ENCODE results near the gene JCHAIN. TPM values are rescaled to one million over a fixed set of nuclear protein-coding genes. Genes with fewer than 3 reads are reported as not detected.

JCHAIN gene
- total and polyA plus RNA-seq, 9 of the 15 experiments (the other 6 are each of a cell fraction or from before 2014, with no cell fraction given) = 0.04 to 0.68 (median 0.26) TPM; not detected in 5

GRCh38 chr4:70704931-70705182, 38.5 kb upstream of the JCHAIN start (continued):
- no peak for TF ChIP-seq YY1 (IDR thresholded peaks at IDR 0.05; ENCODE audit: borderline replicate concordance in 1 of 3, control insufficient read depth in 1 of 3, extremely low read depth in 1 of 3, insufficient read depth in 3 of 3, insufficient read length in 1 of 3, insufficient replicate concordance in 2 of 3, low read depth in 1 of 3, low read length in 2 of 3)
- peak; percentile 51; the same call in 1 of the 2 replicates for TF ChIP-seq ERF (CRISPR knock-in tag; IDR thresholded peaks at IDR 0.05)
- no peak for TF ChIP-seq PREB (CRISPR knock-in tag; IDR thresholded peaks at IDR 0.05)
- TF ChIP-seq ETS1 (conservative IDR thresholded peaks at IDR 0.05; ENCODE audit: control insufficient read depth, low read depth, low read length) = 0 out of 2 replicates have a peak, but pooled peaks have one; percentile 20
- TF ChIP-seq MEIS2 (IDR thresholded peaks at IDR 0.05; ENCODE audit: partially characterized antibody) = no peak
- TF ChIP-seq ZNF699 (CRISPR knock-in tag; IDR thresholded peaks at IDR 0.05; ENCODE audit: insufficient replicate concordance) = no peak
- TF ChIP-seq TEAD4 (IDR thresholded peaks at IDR 0.05; ENCODE audit: low read length) = no peak
- peak; percentile 26; the same call in 1 of the 2 replicates for TF ChIP-seq TEAD4 (CRISPR knock-in tag; IDR thresholded peaks at IDR 0.05; ENCODE audit: borderline replicate concordance)
- TF ChIP-seq CSDE1 (IDR thresholded peaks at IDR 0.05) = no peak
- peak; percentile 83 for TF ChIP-seq RBBP5 (IDR thresholded peaks at IDR 0.05; ENCODE audit: borderline replicate concordance, insufficient read depth, low read length, poor library complexity, severe bottlenecking)
- TF ChIP-seq HNRNPL (IDR thresholded peaks at IDR 0.05; ENCODE audit: low read depth, low read length) = 0 out of 2 replicates have a peak, but pooled peaks have one; percentile 14
- no peak for TF ChIP-seq SPI1 (IDR thresholded peaks at IDR 0.05; ENCODE audit: borderline replicate concordance, low read depth, low read length)
- 0 out of 2 replicates have a peak, but pooled peaks have one; percentile 47 for TF ChIP-seq SIN3B (IDR thresholded peaks at IDR 0.05; ENCODE audit: low read depth)
- TF ChIP-seq U2AF1 (optimal IDR thresholded peaks at IDR 0.05; ENCODE audit: low read depth, low read length) = no peak
- TF ChIP-seq GATAD2B (IDR thresholded peaks at IDR 0.05; ENCODE audit: borderline replicate concordance) = peak; percentile 10; the same call in 1 of the 2 replicates
- no peak for TF ChIP-seq ZNF280A (IDR thresholded peaks at IDR 0.05; ENCODE audit: low read depth, partially characterized antibody)
- no peak for TF ChIP-seq ELF1 (tag; IDR thresholded peaks at IDR 0.05)
- TF ChIP-seq CTBP1 (IDR thresholded peaks at IDR 0.05; ENCODE audit: borderline replicate concordance) = 0 out of 2 replicates have a peak, but pooled peaks have one; percentile 10
- no peak for TF ChIP-seq XRCC4 (IDR thresholded peaks at IDR 0.05; ENCODE audit: extremely low read depth, insufficient read depth, insufficient read length)
- no peak for TF ChIP-seq ATF4 (CRISPR knock-in tag; IDR thresholded peaks at IDR 0.05)
- 0 out of 4 replicates have a peak, but pooled peaks of 1 of the 2 experiments have one; percentile 28 for TF ChIP-seq FOXA3 (CRISPR knock-in tag; conservative IDR thresholded peaks at IDR 0.05 in 1 of 2, IDR thresholded peaks at IDR 0.05 in 1 of 2)
- TF ChIP-seq POLR3G (IDR thresholded peaks at IDR 0.05; ENCODE audit: extremely low read depth, insufficient read length, insufficient replicate concordance) = no peak
